Stomach (tissue), 9 donors: Measurements from ENCODE around the gene DCBLD1. TPM values are rescaled to one million over a fixed set of nuclear protein-coding genes. Genes with fewer than 3 reads are reported as not detected.
"Not testable (repeated sequence)": the region's sequence is repeated elsewhere in the genome, so short reads cannot be mapped to it uniquely, and the experiment has no call there.

Experiments used
- DNase-seq, 2 donors: peaks; one replicate each; pipeline versions ENCODE4 v3.0.0 to v3.0.0-alpha.2; 2013 to 2019
- H3K27ac ChIP-seq, 5 donors: fragments of 200-600 bp in 4 of 5; sonication (generic) in 4 of 5; one replicate each; pipeline ENCODE4 v1.5.1; 2013 to 2019; ENCODE audit warnings: mild to moderate bottlenecking in 1 of 5, moderate library complexity in 1 of 5
- H3K27me3 ChIP-seq, 3 donors: fragments of 200-600 bp; sonication (generic); one replicate each; pipeline ENCODE4 v1.5.1; 2017 to 2019; ENCODE audit warnings: mixed run types in 1 of 3
- H3K36me3 ChIP-seq, 4 donors: fragments of 200-600 bp; sonication (generic); 1 replicate in 3 of 4; 2 replicates in 1 of 4; pipeline ENCODE4 v1.5.1; 2016 to 2019
- H3K4me1 ChIP-seq, 4 donors: fragments of 200-600 bp; sonication (generic); one replicate each; pipeline ENCODE4 v1.5.1; 2016 to 2019
- H3K4me3 ChIP-seq, 4 donors: fragments of 200-600 bp; sonication (generic) in 3 of 4; one replicate each; pipeline ENCODE4 v1.5.1; 2016 to 2019; ENCODE audit warnings: mild to moderate bottlenecking in 1 of 4
- H3K9me3 ChIP-seq, 4 donors: fragments of 200-600 bp; sonication (generic); one replicate each; pipeline ENCODE4 v1.5.1; 2016 to 2019
- EP300 ChIP-seq: sonication (generic); formaldehyde crosslinking; IDR thresholded peaks from one replicate; pipeline ENCODE4 v1.6.1; 2017; ENCODE audit warnings: antibody characterized with exemption
- POLR2A ChIP-seq, 4 donors: fragments of 450-650 bp; IDR thresholded peaks; one replicate each; pipeline ENCODE4 v1.6.1; 2016; ENCODE audit warnings: antibody characterized with exemption in 4 of 4, control low read depth in 2 of 4, mild to moderate bottlenecking in 1 of 4, moderate library complexity in 1 of 4
- POLR2AphosphoS5 ChIP-seq, 3 donors: sonication (generic); formaldehyde crosslinking; IDR thresholded peaks; one replicate each; pipeline ENCODE4 v1.6.1; 2016; ENCODE audit warnings: antibody characterized with exemption in 3 of 3
- WGBS, 5 donors: extraction: QIAGEN DNeasy Blood & Tissue Kit in 3 of 5; methylation state at CpG; one replicate each; pipeline versions ENCODE4 v1.1.5 to v1.1.7; 2013 to 2018; 5-methylcytosine and 5-hydroxymethylcytosine counted together
- intact Hi-C: fragments of 100-400 bp; cut with DNase I; formaldehyde crosslinking; loops from one replicate; pipeline ENCODE4 v1.15.1; 2023; ENCODE audit warnings: low total_unique reads
- polyA plus RNA-seq, 3 donors: library from polyadenylated mRNA; stranded (reverse); fragments of 200-250 nt; gene quantifications; one replicate each; pipeline ENCODE4 v1.2.3, GENCODE V29; 2013
- total RNA-seq, 5 donors: library from RNA; depleted of rRNA; stranded (reverse); fragments of >200 nt; gene quantifications; one replicate each; pipeline versions ENCODE4 v1.1.0 to v1.2.3, GENCODE V29; 2014 to 2016
- TF ChIP-seq, protein P1 (sequence below), 7 experiments: fragments of 450-650 bp in 4 of 7; fragments of 200-600 bp in 3 of 7; sonication (generic) in 3 of 7; IDR thresholded peaks; one replicate each; pipeline ENCODE4 v1.5.1; 2016 to 2019; ENCODE audit warnings: antibody characterized with exemption in 7 of 7, control low read depth in 2 of 7, mild to moderate bottlenecking in 1 of 7
- donor health status: healthy with polysubstance abuse.
- donor health status: Bipolar disorder and iron deficiency.
- donor health status: healthy.

The DCBLD1 gene
- total and polyA plus RNA-seq, 8 donors: 3.4 to 28.5 (median 9.1) TPM

DNA sequence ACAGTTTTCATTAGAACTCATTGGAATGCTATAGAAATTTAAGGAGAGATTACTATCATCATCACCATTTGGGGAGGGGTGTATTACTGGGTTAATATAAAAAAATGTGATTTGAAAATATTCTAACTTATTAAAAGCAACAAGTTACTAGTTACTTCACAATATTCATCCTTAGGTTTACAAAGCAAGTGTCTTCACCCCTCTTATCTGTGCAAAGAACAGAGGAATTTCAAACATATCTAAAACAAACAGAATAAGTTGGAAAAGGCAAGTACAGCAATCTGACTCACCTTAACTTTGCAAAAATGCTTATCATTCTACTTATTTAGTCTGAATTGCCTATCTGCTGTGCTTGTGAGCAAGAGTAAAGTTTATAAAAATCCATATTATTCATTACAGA lies 32.9 kb downstream of the DCBLD1 start:
- H3K4me3 ChIP-seq: no peak overlapping the region
- intact Hi-C loops: no loop called here
- H3K4me1 ChIP-seq: peaks cover 0 to 19% (median 5%) of the 10 kb centered on the region in 4 donors
- no peaks in the 10 kb centered on the region for H3K27me3 ChIP-seq
- DNase-seq: no peak
- TF ChIP-seq POLR2AphosphoS5 (IDR thresholded peaks at IDR 0.05) (no peak), POLR2A (IDR thresholded peaks at IDR 0.05) (no peak), EP300 (no peak)
- TF ChIP-seq, protein P1, sequence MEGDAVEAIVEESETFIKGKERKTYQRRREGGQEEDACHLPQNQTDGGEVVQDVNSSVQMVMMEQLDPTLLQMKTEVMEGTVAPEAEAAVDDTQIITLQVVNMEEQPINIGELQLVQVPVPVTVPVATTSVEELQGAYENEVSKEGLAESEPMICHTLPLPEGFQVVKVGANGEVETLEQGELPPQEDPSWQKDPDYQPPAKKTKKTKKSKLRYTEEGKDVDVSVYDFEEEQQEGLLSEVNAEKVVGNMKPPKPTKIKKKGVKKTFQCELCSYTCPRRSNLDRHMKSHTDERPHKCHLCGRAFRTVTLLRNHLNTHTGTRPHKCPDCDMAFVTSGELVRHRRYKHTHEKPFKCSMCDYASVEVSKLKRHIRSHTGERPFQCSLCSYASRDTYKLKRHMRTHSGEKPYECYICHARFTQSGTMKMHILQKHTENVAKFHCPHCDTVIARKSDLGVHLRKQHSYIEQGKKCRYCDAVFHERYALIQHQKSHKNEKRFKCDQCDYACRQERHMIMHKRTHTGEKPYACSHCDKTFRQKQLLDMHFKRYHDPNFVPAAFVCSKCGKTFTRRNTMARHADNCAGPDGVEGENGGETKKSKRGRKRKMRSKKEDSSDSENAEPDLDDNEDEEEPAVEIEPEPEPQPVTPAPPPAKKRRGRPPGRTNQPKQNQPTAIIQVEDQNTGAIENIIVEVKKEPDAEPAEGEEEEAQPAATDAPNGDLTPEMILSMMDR (IDR thresholded peaks at IDR 0.05): no peak
- H3K9me3 ChIP-seq: no peaks in the 10 kb centered on the region
- peaks cover 0 to 7% (median 1%) of the 10 kb centered on the region in 4 donors for H3K36me3 ChIP-seq
- H3K27ac ChIP-seq: no peak overlapping the region

DNA sequence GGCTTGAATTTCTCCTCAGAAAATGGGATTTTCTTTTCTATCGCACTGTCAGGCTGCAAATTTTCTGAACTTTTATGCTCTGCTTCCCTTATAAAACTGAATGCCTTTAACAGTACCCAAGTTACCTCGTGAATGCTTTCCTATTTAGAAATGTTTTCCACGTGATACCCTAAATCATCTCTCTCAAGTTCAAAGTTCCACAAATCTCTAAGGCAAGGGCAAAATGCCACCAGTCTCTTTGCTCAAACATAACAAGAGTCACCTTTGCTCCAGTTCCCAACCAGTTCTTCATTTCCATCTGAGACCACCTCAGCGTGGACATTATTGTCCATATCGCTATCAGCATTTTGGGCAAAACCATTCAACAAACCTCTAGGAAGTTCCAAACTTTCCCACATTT lies 35.5 kb downstream of the DCBLD1 start:
- DNase-seq, H3K4me3 ChIP-seq, H3K27me3 ChIP-seq, H3K27ac ChIP-seq, intact Hi-C loops, H3K9me3 ChIP-seq: not testable (repeated sequence)
- 87 to 91% (median 90%) methylated on average over 5 of the region's 5 CpGs for WGBS, 5 donors
- Histone ChIP-seq H3K4me1 (peaks cover 0 to 19% (median 5%) of the 10 kb centered on the region in 4 donors), H3K36me3 (peaks cover 0 to 18% (median 11%) of the 10 kb centered on the region in 4 donors)

DNA sequence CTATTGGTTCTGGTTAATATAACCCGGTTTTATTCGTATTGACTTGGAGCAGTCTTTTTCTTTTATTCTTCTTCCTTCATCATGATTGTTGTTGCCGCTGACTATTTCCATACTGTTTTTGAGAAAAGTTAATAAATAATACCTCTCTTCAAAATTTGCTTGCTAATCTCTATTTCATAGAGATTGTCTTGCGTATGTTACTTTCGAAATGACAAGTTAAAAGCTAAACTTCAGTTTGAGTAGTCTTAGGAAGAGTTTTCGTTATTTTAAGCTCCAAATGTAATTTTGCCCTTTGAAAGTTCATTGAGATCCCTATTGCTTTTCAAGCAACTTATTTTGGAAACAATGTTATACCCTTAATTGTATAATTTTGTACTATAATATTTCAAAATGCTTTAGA lies 36.4 kb downstream of the DCBLD1 start:
- intact Hi-C loops: no loop called here
- WGBS, 5 donors: 96 to 98% (median 97%) methylated on average over 6 of the region's 6 CpGs
- no peak for DNase-seq

DNA sequence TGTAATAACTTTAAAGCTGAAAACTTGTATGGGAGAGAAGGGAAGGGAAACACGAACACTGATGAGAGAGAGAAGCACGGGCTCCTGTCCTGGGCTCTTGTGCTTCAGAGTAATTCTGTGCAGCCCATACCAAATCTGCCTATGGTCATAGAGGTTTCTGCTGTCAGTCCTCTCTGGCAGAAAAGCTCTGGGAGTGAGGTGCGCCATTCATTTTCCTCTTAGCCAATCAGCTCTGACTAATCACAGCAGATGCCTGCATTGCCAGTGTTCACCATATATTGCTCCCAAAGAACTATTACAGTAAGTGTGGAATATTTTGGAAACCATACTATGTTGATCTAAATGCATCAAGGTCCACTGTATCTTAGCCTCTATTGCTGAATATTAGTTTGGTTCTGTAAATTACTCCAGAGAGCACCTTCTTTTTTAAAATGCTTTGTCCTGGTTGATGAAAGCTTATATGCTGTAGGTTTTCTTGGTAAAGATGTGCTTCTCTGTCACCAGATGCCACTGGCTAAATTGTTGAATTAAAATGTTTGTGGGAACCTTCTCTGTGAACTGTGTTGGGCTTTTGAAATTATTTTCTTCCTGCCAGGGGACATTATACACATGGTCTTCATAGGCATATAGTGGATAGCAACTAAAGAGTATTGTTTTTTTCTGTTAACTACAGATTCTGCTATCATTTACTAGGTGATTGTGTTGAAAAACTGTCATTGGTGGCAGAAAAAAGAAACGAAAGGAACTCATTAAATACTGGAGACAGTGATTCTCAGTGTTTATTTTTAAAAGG lies 38.3 kb downstream of the DCBLD1 start:
- TF ChIP-seq EP300 (no peak), POLR2AphosphoS5 (IDR thresholded peaks at IDR 0.05) (no peak), POLR2A (IDR thresholded peaks at IDR 0.05) (no peak)
- TF ChIP-seq, protein P1 (IDR thresholded peaks at IDR 0.05): no peak
- WGBS, 5 donors: 82 to 93% (median 88%) methylated on average over 4 of the region's 4 CpGs
- intact Hi-C loops: no loop called here
- H3K4me1 ChIP-seq: peaks cover 0 to 2% (median 0%) of the 10 kb centered on the region in 4 donors
- H3K27me3 ChIP-seq: no peaks in the 10 kb centered on the region
- H3K4me3 ChIP-seq: no peak overlapping the region
- no peak overlapping the region for H3K27ac ChIP-seq
- H3K36me3 ChIP-seq: peaks cover 0 to 18% (median 11%) of the 10 kb centered on the region in 4 donors
- no peak for DNase-seq
- H3K9me3 ChIP-seq: no peaks in the 10 kb centered on the region

More for the DNA sequence above, 36.4 kb downstream of the DCBLD1 start:
- Histone ChIP-seq H3K4me3 (no peak overlapping the region), H3K9me3 (no peaks in the 10 kb centered on the region), H3K27me3 (no peaks in the 10 kb centered on the region), H3K4me1 (peaks cover 0 to 19% (median 4%) of the 10 kb centered on the region in 4 donors), H3K36me3 (peaks cover 0 to 18% (median 11%) of the 10 kb centered on the region in 4 donors), H3K27ac (no peak overlapping the region)
- TF ChIP-seq EP300 (no peak), POLR2A (IDR thresholded peaks at IDR 0.05) (no peak), POLR2AphosphoS5 (IDR thresholded peaks at IDR 0.05) (no peak)
- TF ChIP-seq, protein P1 (IDR thresholded peaks at IDR 0.05): no peak
